ENCODE data around the gene SSBP3.

- TF ChIP-seq POLR2AphosphoS5 (IDR thresholded peaks at IDR 0.05) (no peak), CTCF (IDR thresholded peaks at IDR 0.05) (no peak), POLR2A (IDR thresholded peaks at IDR 0.05) (no peak)
These were observed 182.6 kb downstream of the SSBP3 start for GRCh38 chr1:54223441-54224202.

Measured in breast epithelium (tissue), 3 donors.